CD14-positive monocyte (primary cell): ENCODE results near the gene CADM1. TPM values are rescaled to one million over a fixed set of nuclear protein-coding genes. Genes with fewer than 3 reads are reported as not detected.

Experiments
- DNase-seq, 3 donors: peaks; one replicate each; pipeline ENCODE4 v3.0.0-alpha.2; 2011 to 2022
- H2AFZ ChIP-seq: 2 replicates; pipeline ENCODE4 v1.6.0; 2012; ENCODE audit warnings: mild to moderate bottlenecking, low read depth, low read length, inconsistent platforms; ENCODE audit not compliant: insufficient read depth, poor library complexity, severe bottlenecking
- H3K27ac ChIP-seq, 2 donors: 1 replicate in 1 of 2; 2 replicates in 1 of 2; pipeline ENCODE4 v1.5.1; 2012 to 2013; ENCODE audit warnings: low read length in 2 of 2, control low read depth in 1 of 2, inconsistent platforms in 1 of 2, low read depth in 1 of 2, mild to moderate bottlenecking in 1 of 2
- H3K27me3 ChIP-seq, 2 donors: one replicate each; pipeline versions ENCODE4 v1.6.0 to v1.6.1; 2011 to 2013; ENCODE audit warnings: low read length in 2 of 2; ENCODE audit not compliant: control insufficient read depth in 2 of 2, insufficient read depth in 2 of 2
- H3K36me3 ChIP-seq, 2 donors: replicated peaks in 1 of 2; 1 replicate in 1 of 2; 2 replicates in 1 of 2; pipeline versions ENCODE4 v1.5.1 to v1.6.1; 2012 to 2013; ENCODE audit warnings: low read length in 2 of 2, control low read depth in 1 of 2, inconsistent platforms in 1 of 2, mild to moderate bottlenecking in 1 of 2; ENCODE audit not compliant: insufficient read depth in 2 of 2, control insufficient read depth in 1 of 2
- H3K4me1 ChIP-seq, 2 donors: 1 replicate in 1 of 2; 2 replicates in 1 of 2; pipeline versions ENCODE4 v1.5.1 to v1.6.1; 2012 to 2013; ENCODE audit warnings: low read length in 2 of 2, control low read depth in 1 of 2, inconsistent platforms in 1 of 2, mild to moderate bottlenecking in 1 of 2, moderate library complexity in 1 of 2; ENCODE audit not compliant: insufficient read depth in 2 of 2, control insufficient read depth in 1 of 2
- H3K4me2 ChIP-seq: replicated peaks from 2 replicates; pipeline ENCODE3; 2012; ENCODE audit warnings: low read length, moderate library complexity, mild to moderate bottlenecking; ENCODE audit not compliant: poor library complexity, severe bottlenecking; ENCODE audit errors: extremely low read depth
- H3K4me3 ChIP-seq, 3 experiments: fragments of 200-600 bp in 1 of 3; sonication (generic) in 1 of 3; replicated peaks in 1 of 3; 1 replicate in 2 of 3; 2 replicates in 1 of 3; pipeline ENCODE4 v1.5.1; 2011 to 2013; ENCODE audit warnings: low read length in 3 of 3, mild to moderate bottlenecking in 3 of 3, control low read depth in 2 of 3, low read depth in 2 of 3, inconsistent platforms in 1 of 3, moderate library complexity in 1 of 3
- H3K79me2 ChIP-seq: 2 replicates; pipeline ENCODE4 v1.6.0; 2012; ENCODE audit warnings: mild to moderate bottlenecking, control low read depth, inconsistent platforms, low read length, moderate library complexity; ENCODE audit not compliant: insufficient read depth
- H3K9ac ChIP-seq: 2 replicates; pipeline ENCODE4 v1.6.0; 2017; ENCODE audit warnings: low read length, mild to moderate bottlenecking; ENCODE audit not compliant: insufficient read depth, poor library complexity, severe bottlenecking
- H3K9me3 ChIP-seq, 2 donors: replicated peaks in 1 of 2; 1 replicate in 1 of 2; 2 replicates in 1 of 2; pipeline versions ENCODE4 v1.5.1 to v1.6.1; 2012 to 2013; ENCODE audit warnings: low read length in 2 of 2, control low read depth in 1 of 2; ENCODE audit not compliant: control insufficient read depth in 1 of 2, insufficient read depth in 1 of 2
- H4K20me1 ChIP-seq: 2 replicates; pipeline ENCODE4 v1.6.0; 2012; ENCODE audit warnings: mild to moderate bottlenecking, low read length, control low read depth, moderate library complexity; ENCODE audit not compliant: insufficient read depth
- H3K27ac Mint-ChIP-seq, 7 donors: one replicate each; pipeline ENCODE4 v1.8.0; 2020; ENCODE audit warnings: mild to moderate bottlenecking in 7 of 7, mixed read lengths in 7 of 7, moderate library complexity in 6 of 7, inconsistent platforms in 2 of 7
- H3K27me3 Mint-ChIP-seq, 3 donors: one replicate each; pipeline ENCODE4 v1.8.0; 2021 to 2022; ENCODE audit warnings: low read depth in 3 of 3, mild to moderate bottlenecking in 3 of 3, mixed read lengths in 3 of 3, moderate library complexity in 3 of 3, inconsistent platforms in 1 of 3
- H3K36me3 Mint-ChIP-seq, 2 donors: one replicate each; pipeline ENCODE4 v1.8.0; 2020; ENCODE audit warnings: mixed read lengths in 2 of 2, inconsistent platforms in 1 of 2, mild to moderate bottlenecking in 1 of 2
- H3K4me1 Mint-ChIP-seq: one replicate; pipeline ENCODE4 v1.8.0; 2020; ENCODE audit warnings: mild to moderate bottlenecking, mixed read lengths
- H3K4me3 Mint-ChIP-seq, 2 donors: one replicate each; pipeline ENCODE4 v1.8.0; 2020; ENCODE audit warnings: mild to moderate bottlenecking in 2 of 2, mixed read lengths in 2 of 2, moderate library complexity in 1 of 2
- H3K9me3 Mint-ChIP-seq, 7 donors: one replicate each; pipeline ENCODE4 v1.8.0; 2020 to 2022; ENCODE audit warnings: mixed read lengths in 7 of 7, mild to moderate bottlenecking in 6 of 7, moderate library complexity in 6 of 7, inconsistent platforms in 2 of 7
- CTCF ChIP-seq: fragments of 200-600 bp; IDR thresholded peaks from one replicate; pipeline ENCODE4 v1.8.0; 2022; ENCODE audit warnings: antibody characterized with exemption, mild to moderate bottlenecking
- WGBS: methylation state at CpG from one replicate; pipeline ENCODE4 v1.1.5; 2013; ENCODE audit warnings: missing lambda C conversion rate; ENCODE audit not compliant: insufficient coverage; 5-methylcytosine and 5-hydroxymethylcytosine counted together
- intact Hi-C, 2 donors: fragments of 100-400 bp; cut with micrococcal nuclease; formaldehyde crosslinking; loops; one replicate each; pipeline versions ENCODE4 v1.15.0 to v1.15.1; 2023
- polyA plus RNA-seq, 3 donors: library from polyadenylated mRNA; depleted of rRNA in 1 of 3; unstranded in 2 of 3; stranded (reverse) in 1 of 3; fragments of 300-500 nt in 2 of 3; fragments of >200 nt in 1 of 3; fragmentation: Illumina TruSeq in 2 of 3; gene quantifications; 1 replicate in 2 of 3; 2 replicates in 1 of 3; pipeline ENCODE4 v1.2.3, GENCODE V29; 2012 to 2021

CADM1 gene
- polyA plus RNA-seq, 3 donors, result not detected

GRCh38 chr11:115179636-115180035 lies 324.6 kb downstream of the CADM1 start:
- H3K27me3 Mint-ChIP-seq, result peaks cover 0 to 2% (median 0%) of the 10 kb centered on the region in 3 donors
- Histone ChIP-seq H3K27ac (no peak overlapping the region), H3K36me3 (no peaks in the 10 kb centered on the region), H3K4me3 (no peak overlapping the region), H3K9ac (no peak overlapping the region), H4K20me1 (no peaks in the 10 kb centered on the region), H3K79me2 (no peaks in the 10 kb centered on the region), H3K27me3 (no peaks in the 10 kb centered on the region), H3K4me1 (no peaks in the 10 kb centered on the region), H3K4me2 (no peak overlapping the region), H2AFZ (no peak overlapping the region), H3K9me3 (no peaks in the 10 kb centered on the region)
- TF ChIP-seq CTCF, result no peak
- no peaks in the 10 kb centered on the region for H3K36me3 Mint-ChIP-seq
- WGBS, result no CpG with 5 or more reads among the region's 3 CpGs
- no peaks in the 10 kb centered on the region for H3K4me1 Mint-ChIP-seq
- DNase-seq, result no peak
- intact Hi-C loops, result no loop called here
- H3K4me3 Mint-ChIP-seq, result no peak overlapping the region
- peaks cover 0 to 3% (median 0%) of the 10 kb centered on the region in 7 donors for H3K9me3 Mint-ChIP-seq
- H3K27ac Mint-ChIP-seq, result no peak overlapping the region

GRCh38 chr11:115178705-115179104 lies 325.5 kb downstream of the CADM1 start:
- DNase-seq, result no peak
- H3K27ac ChIP-seq, result no peak overlapping the region
- no peaks in the 10 kb centered on the region for H3K27me3 ChIP-seq
- H3K4me1 Mint-ChIP-seq, result no peaks in the 10 kb centered on the region
- no peak overlapping the region for H2AFZ ChIP-seq
- no peaks in the 10 kb centered on the region for H3K4me1 ChIP-seq
- no peak overlapping the region for H3K27ac Mint-ChIP-seq
- no peaks in the 10 kb centered on the region for H3K9me3 ChIP-seq
- H3K36me3 ChIP-seq, result no peaks in the 10 kb centered on the region
- no peaks in the 10 kb centered on the region for H4K20me1 ChIP-seq
- no peak overlapping the region for H3K9ac ChIP-seq
- H3K4me3 Mint-ChIP-seq, result no peak overlapping the region
- peaks cover 0 to 3% (median 0%) of the 10 kb centered on the region in 7 donors for H3K9me3 Mint-ChIP-seq
- intact Hi-C loops, result no loop called here
- TF ChIP-seq CTCF, result no peak
- no peaks in the 10 kb centered on the region for H3K36me3 Mint-ChIP-seq
- no peak overlapping the region for H3K4me2 ChIP-seq
- no peaks in the 10 kb centered on the region for H3K27me3 Mint-ChIP-seq
- H3K79me2 ChIP-seq, result no peaks in the 10 kb centered on the region
- 93% methylated on average over 14 of the region's 14 CpGs for WGBS
- no peak overlapping the region for H3K4me3 ChIP-seq
